OCI-LY1 (cell line): ENCODE results near the gene TESMIN.

Experiments
- H2AFZ ChIP-seq: fragments of 200-600 bp; sonication (generic), shearing (Covaris generic); 2 replicates; pipeline ENCODE4 v1.6.0; 2014; ENCODE audit warnings: antibody characterized with exemption, mild to moderate bottlenecking, low read length
- H3F3A ChIP-seq: fragments of 200-600 bp; sonication (generic), shearing (Covaris generic); 2 replicates; pipeline ENCODE4 v1.6.0; 2014; ENCODE audit warnings: mild to moderate bottlenecking, antibody characterized with exemption, low read length, moderate library complexity; ENCODE audit not compliant: insufficient read depth
- H3K27ac ChIP-seq: fragments of 200-600 bp; sonication (generic); 2 replicates; pipeline ENCODE4 v1.5.1; 2014; ENCODE audit warnings: low read length, mixed run types, mild to moderate bottlenecking, low read depth; ENCODE audit not compliant: poor library complexity, severe bottlenecking
- H3K27me3 ChIP-seq: fragments of 200-600 bp; sonication (generic); 2 replicates; pipeline ENCODE4 v1.6.0; 2014; ENCODE audit warnings: antibody characterized with exemption, mild to moderate bottlenecking, low read length, moderate library complexity; ENCODE audit not compliant: insufficient read depth
- H3K36me3 ChIP-seq: fragments of 200-600 bp; sonication (generic); 2 replicates; pipeline ENCODE4 v1.6.1; 2014; ENCODE audit warnings: mild to moderate bottlenecking, antibody characterized with exemption, low read length, moderate library complexity, mixed read lengths; ENCODE audit not compliant: insufficient read depth
- H3K4me1 ChIP-seq: fragments of 200-600 bp; sonication (generic); 2 replicates; pipeline ENCODE4 v1.5.1; 2014; ENCODE audit warnings: mild to moderate bottlenecking, low read length, moderate library complexity; ENCODE audit not compliant: insufficient read depth, severe bottlenecking
- H3K4me2 ChIP-seq: fragments of 200-600 bp; sonication (generic), shearing (Covaris generic); 2 replicates; pipeline ENCODE4 v1.6.1; 2014; ENCODE audit warnings: low read length
- H3K4me3 ChIP-seq: fragments of 200-600 bp; sonication (generic); 2 replicates; pipeline ENCODE4 v1.5.1; 2014; ENCODE audit warnings: low read length, low read depth, mild to moderate bottlenecking, mixed read lengths; ENCODE audit not compliant: poor library complexity, severe bottlenecking
- H3K79me2 ChIP-seq: fragments of 200-600 bp; shearing (Covaris generic); 2 replicates; pipeline ENCODE4 v1.6.1; 2016; ENCODE audit warnings: mixed run types, low read length, mixed read lengths; ENCODE audit not compliant: insufficient read depth
- H3K9ac ChIP-seq: fragments of 200-600 bp; sonication (generic), shearing (Covaris generic); 2 replicates; pipeline ENCODE4 v1.6.1; 2014; ENCODE audit warnings: mild to moderate bottlenecking, low read length, mixed read lengths
- H3K9me2 ChIP-seq: fragments of 200-600 bp; sonication (generic), shearing (Covaris generic); 2 replicates; pipeline ENCODE4 v1.6.1; 2014; ENCODE audit warnings: low read depth, mild to moderate bottlenecking, low read length, mixed read lengths
- H3K9me3 ChIP-seq: fragments of 200-600 bp; shearing (Covaris generic); 2 replicates; pipeline ENCODE4 v1.6.1; 2014; ENCODE audit warnings: low read length, mixed read lengths
- H4K20me1 ChIP-seq: fragments of 200-600 bp; sonication (generic), shearing (Covaris generic); 2 replicates; pipeline ENCODE4 v1.6.0; 2016; ENCODE audit warnings: mild to moderate bottlenecking, low read length; ENCODE audit not compliant: insufficient read depth
- CTCF ChIP-seq: fragments of 200-600 bp; sonication (generic), shearing (Covaris generic); IDR thresholded peaks from 2 replicates; pipeline ENCODE4 v1.5.1; 2017; ENCODE audit warnings: mild to moderate bottlenecking, antibody characterized with exemption, low read length, moderate library complexity, mixed read lengths
- EZH2 ChIP-seq: fragments of 200-600 bp; sonication (generic), shearing (Covaris generic); IDR thresholded peaks from 2 replicates; pipeline ENCODE4 v1.8.0; 2017; ENCODE audit warnings: borderline replicate concordance, mixed run types, mild to moderate bottlenecking, antibody characterized with exemption, low read length, moderate library complexity, mixed read lengths

Gene TESMIN

GRCh38 chr11:68658661-68659060, 92.7 kb downstream of the TESMIN start:
- Histone ChIP-seq H3F3A (no peaks in the 10 kb centered on the region), H3K27ac (no peak overlapping the region), H2AFZ (no peak overlapping the region), H3K9me2 (no peaks in the 10 kb centered on the region), H3K79me2 (no peaks in the 10 kb centered on the region), H3K9me3 (0 out of 2 replicates have a peak, but pooled peaks cover 2% of the 10 kb centered on the region), H3K9ac (no peak overlapping the region), H3K36me3 (no peaks in the 10 kb centered on the region; the same call in 1 of the 2 replicates), H3K4me2 (no peak overlapping the region), H3K4me3 (no peak overlapping the region), H3K4me1 (no peaks in the 10 kb centered on the region), H3K27me3 (peaks cover 14% of the 10 kb centered on the region; the same call in 1 of the 2 replicates), H4K20me1 (no peaks in the 10 kb centered on the region)
- TF ChIP-seq EZH2: no peak
- no peak for TF ChIP-seq CTCF

- Histone ChIP-seq H3K4me2 (no peak overlapping the region), H3K4me3 (no peak overlapping the region), H3K27ac (no peak overlapping the region), H3K27me3 (peaks cover 14% of the 10 kb centered on the region; the same call in 1 of the 2 replicates), H3K4me1 (no peaks in the 10 kb centered on the region), H4K20me1 (no peaks in the 10 kb centered on the region), H3K9me3 (0 out of 2 replicates have a peak, but pooled peaks cover 2% of the 10 kb centered on the region), H3K9me2 (no peaks in the 10 kb centered on the region), H3K36me3 (no peaks in the 10 kb centered on the region; the same call in 1 of the 2 replicates), H3F3A (no peaks in the 10 kb centered on the region), H3K9ac (no peak overlapping the region), H3K79me2 (no peaks in the 10 kb centered on the region), H2AFZ (no peak overlapping the region)
- TF ChIP-seq EZH2: no peak
- TF ChIP-seq CTCF: no peak
Observed at GRCh38 chr11:68658097-68658496, 93.2 kb downstream of the TESMIN start.
